HG03575 (cell line): ENCODE data around the gene CDH18.

Source experiments
- ATAC-seq: cut with Tn5 transposase; IDR thresholded peaks from one replicate; pipeline ENCODE4 v1.9.1; 2021; ENCODE audit not compliant: unreplicated experiment, insufficient number of reproducible peaks, low FRiP score; ENCODE audit errors: extremely low read depth

CDH18 gene

GRCh38 chr5:19770396-19770795, 217.6 kb downstream of the CDH18 start:
- no peak for ATAC-seq

- no peak for ATAC-seq
Measured at GRCh38 chr5:19767987-19768386, 220.0 kb downstream of the CDH18 start.

- ATAC-seq: no peak
Measured at GRCh38 chr5:19753579-19753978, 234.4 kb downstream of the CDH18 start.

- no peak for ATAC-seq
Measured at GRCh38 chr5:19751326-19751725, 236.7 kb downstream of the CDH18 start.

GRCh38 chr5:19745247-19745646, 242.8 kb downstream of the CDH18 start:
- no peak for ATAC-seq

- ATAC-seq: no peak
Measured at GRCh38 chr5:19739671-19740070, 248.3 kb downstream of the CDH18 start.

GRCh38 chr5:19734776-19735175, 253.2 kb downstream of the CDH18 start:
- ATAC-seq: no peak

- no peak for ATAC-seq
Measured at GRCh38 chr5:19733612-19734495, 254.1 kb downstream of the CDH18 start.

- no peak for ATAC-seq
Measured at GRCh38 chr5:19728571-19728970, 259.4 kb downstream of the CDH18 start.

GRCh38 chr5:19719109-19719508, 268.9 kb downstream of the CDH18 start:
- ATAC-seq: no peak

GRCh38 chr5:19713740-19714139, 274.3 kb downstream of the CDH18 start:
- no peak for ATAC-seq

- no peak for ATAC-seq
Measured at GRCh38 chr5:19709403-19709802, 278.6 kb downstream of the CDH18 start.

- no peak for ATAC-seq
Measured at GRCh38 chr5:19706776-19707175, 281.2 kb downstream of the CDH18 start.

GRCh38 chr5:19701731-19702130, 286.3 kb downstream of the CDH18 start:
- no peak for ATAC-seq

- no peak for ATAC-seq
Measured at GRCh38 chr5:19694949-19695611, 292.9 kb downstream of the CDH18 start.

- ATAC-seq: no peak
Measured at GRCh38 chr5:19690978-19691377, 297.0 kb downstream of the CDH18 start.

- ATAC-seq: no peak
Measured at GRCh38 chr5:19685473-19685872, 302.5 kb downstream of the CDH18 start.

GRCh38 chr5:19676895-19677294, 311.1 kb downstream of the CDH18 start:
- ATAC-seq: no peak

- no peak for ATAC-seq
Measured at GRCh38 chr5:19660679-19661078, 327.3 kb downstream of the CDH18 start.

GRCh38 chr5:19655627-19656026, 332.4 kb downstream of the CDH18 start:
- no peak for ATAC-seq
